SK-N-SH (cell line): ENCODE data around the gene CLEC5A. TPM values are rescaled to one million over a fixed set of nuclear protein-coding genes. Genes with fewer than 3 reads are reported as not detected.

Source experiments
- CTCF ChIA-PET: fragments of 300-600, 350-600 bp; formaldehyde crosslinking; extraction: SDS; loops from one replicate; lab custom pipeline; 2021; lab: Yijun Ruan, JAX
- POLR2A ChIA-PET: fragments of 350-600 bp; sonication (Branson Sonifier 250); formaldehyde crosslinking; extraction: SDS; loops from one replicate; lab custom pipeline; 2020; ENCODE audit warnings: antibody characterized with exemption, inconsistent platforms; lab: Yijun Ruan, JAX
- DNase-seq: peaks from one replicate; pipeline ENCODE4 v3.0.0; 2012
- H2AFZ ChIP-seq: fragments of 200-600 bp; sonication (generic); 2 replicates; pipeline ENCODE4 v1.8.1; 2016; ENCODE audit warnings: antibody characterized with exemption, mild to moderate bottlenecking, low read depth
- H3F3A ChIP-seq: fragments of 200-600 bp; sonication (generic); replicated peaks from 2 replicates; pipeline ENCODE3; 2016; ENCODE audit warnings: antibody characterized with exemption, mild to moderate bottlenecking; ENCODE audit not compliant: insufficient read depth
- H3K27ac ChIP-seq, 2 experiments: fragments of 200-500 bp in 1 of 2; fragments of 200-600 bp in 1 of 2; sonication (Bioruptor generic) in 1 of 2; sonication (generic), shearing (Covaris generic) in 1 of 2; 2 replicates each; pipeline versions ENCODE4 v1.5.1 to v1.6.1; 2014 to 2016; ENCODE audit warnings: low read depth in 2 of 2, inconsistent platforms in 1 of 2, low read length in 1 of 2, mild to moderate bottlenecking in 1 of 2, mixed read lengths in 1 of 2
- H3K27me3 ChIP-seq: fragments of 200-600 bp; sonication (generic), shearing (Covaris generic); 2 replicates; pipeline ENCODE4 v1.6.1; 2016; ENCODE audit warnings: mixed run types; ENCODE audit not compliant: insufficient read depth
- H3K36me3 ChIP-seq, 2 experiments: fragments of 200-500 bp in 1 of 2; fragments of 200-600 bp in 1 of 2; sonication (Bioruptor generic) in 1 of 2; sonication (generic) in 1 of 2; replicated peaks in 1 of 2; 2 replicates each; pipeline versions ENCODE3 to v1.5.1; 2014 to 2016; ENCODE audit warnings: low read length in 1 of 2, mild to moderate bottlenecking in 1 of 2; ENCODE audit not compliant: insufficient read depth in 2 of 2, control insufficient read depth in 1 of 2
- H3K4me1 ChIP-seq, 2 experiments: fragments of 200-500 bp in 1 of 2; fragments of 200-600 bp in 1 of 2; sonication (Bioruptor generic) in 1 of 2; sonication (generic), shearing (Covaris generic) in 1 of 2; 2 replicates each; pipeline versions ENCODE4 v1.5.1 to v1.6.1; 2014 to 2016; ENCODE audit warnings: low read depth in 1 of 2, low read length in 1 of 2, mixed run types in 1 of 2; ENCODE audit not compliant: insufficient read depth in 2 of 2, control insufficient read depth in 1 of 2
- H3K4me2 ChIP-seq: fragments of 200-600 bp; sonication (generic), shearing (Covaris generic); 2 replicates; pipeline ENCODE4 v1.6.1; 2017; ENCODE audit warnings: mixed run types
- H3K4me3 ChIP-seq, 2 experiments: fragments of 200-500 bp in 1 of 2; fragments of 200-600 bp in 1 of 2; sonication (Bioruptor generic) in 1 of 2; sonication (generic), shearing (Covaris generic) in 1 of 2; 2 replicates each; pipeline versions ENCODE4 v1.5.1 to v1.8.1; 2014 to 2016; ENCODE audit warnings: low read depth in 2 of 2, inconsistent platforms in 1 of 2, low read length in 1 of 2, mild to moderate bottlenecking in 1 of 2, mixed read lengths in 1 of 2, moderate library complexity in 1 of 2
- H3K79me2 ChIP-seq: fragments of 200-600 bp; sonication (generic); 2 replicates; pipeline ENCODE4 v1.8.1; 2017; ENCODE audit warnings: mild to moderate bottlenecking; ENCODE audit not compliant: insufficient read depth
- H3K9ac ChIP-seq: fragments of 200-600 bp; sonication (generic); 2 replicates; pipeline ENCODE4 v1.6.1; 2017; ENCODE audit warnings: mixed run types
- H3K9me2 ChIP-seq: fragments of 200-600 bp; sonication (generic); 2 replicates; pipeline ENCODE4 v1.6.1; 2017; ENCODE audit warnings: mixed run types
- H3K9me3 ChIP-seq: fragments of 200-600 bp; sonication (generic); 2 replicates; pipeline ENCODE4 v1.6.1; 2017; ENCODE audit warnings: mixed run types, mild to moderate bottlenecking, moderate library complexity
- H4K20me1 ChIP-seq: fragments of 200-600 bp; sonication (generic); 2 replicates; pipeline ENCODE4 v1.6.1; 2017; ENCODE audit warnings: mild to moderate bottlenecking, mixed run types; ENCODE audit not compliant: insufficient read depth
- EP300 ChIP-seq, 2 experiments: IDR thresholded peaks; 2 replicates each; pipeline versions ENCODE4 v1.4.0 to v1.6.1; 2012; ENCODE audit warnings: borderline replicate concordance in 1 of 2, low read depth in 1 of 2, low read length in 1 of 2
- MEF2A ChIP-seq: IDR thresholded peaks from 2 replicates; pipeline ENCODE4 v1.4.0; 2012; ENCODE audit warnings: low read depth, borderline replicate concordance
- MXI1 ChIP-seq: IDR thresholded peaks from 2 replicates; pipeline ENCODE4 v1.6.1; 2012; ENCODE audit warnings: mild to moderate bottlenecking, low read depth, low read length, improper control_type of control experiment
- SMC3 ChIP-seq: IDR thresholded peaks from 2 replicates; pipeline ENCODE4 v1.6.1; 2012; ENCODE audit warnings: low read depth, low read length, improper control_type of control experiment
- TAF1 ChIP-seq: IDR thresholded peaks from 2 replicates; pipeline ENCODE4 v1.6.1; 2012; ENCODE audit warnings: low read depth, mild to moderate bottlenecking, low read length, moderate library complexity, borderline replicate concordance
- TCF12 ChIP-seq: IDR thresholded peaks from 2 replicates; pipeline ENCODE4 v1.4.0; 2012
- TEAD4 ChIP-seq: IDR thresholded peaks from 2 replicates; pipeline ENCODE4 v1.4.0; 2012; ENCODE audit warnings: mild to moderate bottlenecking, borderline replicate concordance; ENCODE audit not compliant: insufficient read depth
- USF1 ChIP-seq: IDR thresholded peaks from 2 replicates; pipeline ENCODE4 v1.4.0; 2012; ENCODE audit warnings: low read depth, borderline replicate concordance
- USF2 ChIP-seq: fragments of 150-350 bp; IDR thresholded peaks from 2 replicates; pipeline ENCODE4 v1.6.1; 2017; ENCODE audit warnings: antibody characterized with exemption, low read length, low read depth, borderline replicate concordance
- YY1 ChIP-seq: IDR thresholded peaks from 2 replicates; pipeline ENCODE4 v1.4.0; 2012; ENCODE audit warnings: low read depth, mild to moderate bottlenecking
- WGBS: methylation state at CpG from one replicate; pipeline ENCODE4 v1.1.6; 2017; ENCODE audit warnings: low lambda C conversion rate; 5-methylcytosine and 5-hydroxymethylcytosine counted together
- polyA plus RNA-seq, 3 experiments: library from polyadenylated mRNA; depleted of rRNA; stranded (reverse); fragments of >200 nt; gene quantifications; 2 replicates each; pipeline ENCODE4 v1.2.3, GENCODE V29; 2012

The CLEC5A gene
- polyA plus RNA-seq (2012; rRNA removed): not detected in 2 replicates
- polyA plus RNA-seq (2012; cell fraction: cytosol; rRNA removed): not detected in 2 replicates
- polyA plus RNA-seq (2012; cell fraction: nucleus; rRNA removed): not detected in 2 replicates

- Histone ChIP-seq H3K9me3 (no peaks in the 10 kb centered on the region), H3K4me3 (no peak within 1 kb of the TSS), H3K27ac (no peak within 1 kb of the TSS), H3K36me3 (no peaks in the 10 kb centered on the region), H3K4me2 (no peak within 1 kb of the TSS), H3K27me3 (no peaks in the 10 kb centered on the region), H4K20me1 (no peaks in the 10 kb centered on the region), H3K79me2 (no peaks in the 10 kb centered on the region), H3K9ac (no peak within 1 kb of the TSS), H2AFZ (no peak within 1 kb of the TSS), H3F3A (no peaks in the 10 kb centered on the region), H3K4me1 (no peaks in the 10 kb centered on the region), H3K9me2 (no peaks in the 10 kb centered on the region)
- DNase-seq: no peak
- WGBS: 0% methylated on average over 3 of the region's 3 CpGs
- CTCF ChIA-PET: interaction anchor here (3.2 kb wide), 1 partner anchor 30 kb away, joined by 15 read pairs; no protein-coding TSS in a partner anchor
- POLR2A ChIA-PET: no interaction called here
- TF ChIP-seq TAF1: no peak
- no peak for TF ChIP-seq MEF2A
- TF ChIP-seq YY1: no peak
- no peak for TF ChIP-seq SMC3
- no peak for TF ChIP-seq EP300 (IDR thresholded peaks at IDR 0.05; ENCODE audit: borderline replicate concordance in 1 of 2, low read depth in 1 of 2, low read length in 1 of 2)
- no peak for TF ChIP-seq TEAD4
- no peak for TF ChIP-seq USF2
- no peak for TF ChIP-seq TCF12
- no peak for TF ChIP-seq MXI1
- no peak for TF ChIP-seq USF1
Measured at GRCh38 chr7:141946796-141947195, at the start of gene CLEC5A. CLEC5A (minus strand) TSS chr7:141946974; CDS start chr7:141946292, 682 bp downstream.

GRCh38 chr7:141993354-141993753, 46.6 kb upstream of the CLEC5A start:
- Histone ChIP-seq H3K4me1 (0 out of 4 replicates have a peak, but pooled peaks cover 0 to 4% of the 10 kb centered on the region in 2 experiments), H3K79me2 (no peaks in the 10 kb centered on the region), H3K27me3 (no peaks in the 10 kb centered on the region), H3K4me2 (no peak overlapping the region), H3F3A (no peaks in the 10 kb centered on the region), H3K36me3 (no peaks in the 10 kb centered on the region), H4K20me1 (no peaks in the 10 kb centered on the region), H3K4me3 (no peak overlapping the region), H3K27ac (no peak overlapping the region), H3K9me3 (no peaks in the 10 kb centered on the region), H3K9me2 (no peaks in the 10 kb centered on the region), H2AFZ (no peak overlapping the region), H3K9ac (no peak overlapping the region)
- no peak for DNase-seq
- no peak for TF ChIP-seq USF1
- TF ChIP-seq EP300 (IDR thresholded peaks at IDR 0.05; ENCODE audit: borderline replicate concordance in 1 of 2, low read depth in 1 of 2, low read length in 1 of 2): no peak
- POLR2A ChIA-PET: no interaction called here
- CTCF ChIA-PET: interaction anchor here (7.3 kb wide), 1 partner anchor 17 kb away, joined by 43 read pairs; no protein-coding TSS in a partner anchor
- 39% methylated on average over 1 of the region's 1 CpG for WGBS
